Astrocyte (in vitro differentiated cells and primary cell): ENCODE measurements around the gene ZNF618.

Source experiments
- EZH2 ChIP-seq: IDR thresholded peaks from 2 replicates; pipeline ENCODE4 v1.6.1; 2012; ENCODE audit warnings: mild to moderate bottlenecking, low read length, inconsistent platforms; ENCODE audit not compliant: insufficient read depth
- TF ChIP-seq, protein P1 (sequence below): IDR thresholded peaks from 2 replicates; pipeline ENCODE4 v1.5.1; 2011; ENCODE audit warnings: low read depth, mild to moderate bottlenecking, inconsistent platforms, low read length, moderate library complexity; ENCODE audit not compliant: insufficient read depth

GRCh38 chr9:113915817-113916434 is 39.8 kb downstream of the ZNF618 start:
- TF ChIP-seq, protein P1, sequence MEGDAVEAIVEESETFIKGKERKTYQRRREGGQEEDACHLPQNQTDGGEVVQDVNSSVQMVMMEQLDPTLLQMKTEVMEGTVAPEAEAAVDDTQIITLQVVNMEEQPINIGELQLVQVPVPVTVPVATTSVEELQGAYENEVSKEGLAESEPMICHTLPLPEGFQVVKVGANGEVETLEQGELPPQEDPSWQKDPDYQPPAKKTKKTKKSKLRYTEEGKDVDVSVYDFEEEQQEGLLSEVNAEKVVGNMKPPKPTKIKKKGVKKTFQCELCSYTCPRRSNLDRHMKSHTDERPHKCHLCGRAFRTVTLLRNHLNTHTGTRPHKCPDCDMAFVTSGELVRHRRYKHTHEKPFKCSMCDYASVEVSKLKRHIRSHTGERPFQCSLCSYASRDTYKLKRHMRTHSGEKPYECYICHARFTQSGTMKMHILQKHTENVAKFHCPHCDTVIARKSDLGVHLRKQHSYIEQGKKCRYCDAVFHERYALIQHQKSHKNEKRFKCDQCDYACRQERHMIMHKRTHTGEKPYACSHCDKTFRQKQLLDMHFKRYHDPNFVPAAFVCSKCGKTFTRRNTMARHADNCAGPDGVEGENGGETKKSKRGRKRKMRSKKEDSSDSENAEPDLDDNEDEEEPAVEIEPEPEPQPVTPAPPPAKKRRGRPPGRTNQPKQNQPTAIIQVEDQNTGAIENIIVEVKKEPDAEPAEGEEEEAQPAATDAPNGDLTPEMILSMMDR = no peak
- no peak for TF ChIP-seq EZH2
